H1 (cell line): ENCODE measurements around the gene ACER3. TPM values are rescaled to one million over a fixed set of nuclear protein-coding genes. Genes with fewer than 3 reads are reported as not detected.

Experiments
- CTCF ChIA-PET: fragments of 300-600 bp; sonication (Branson Sonifier 250); formaldehyde crosslinking; loops from one replicate; lab custom pipeline; 2021; ENCODE audit not compliant: partially characterized antibody; lab: Charles Lee
- POLR2A ChIA-PET: fragments of 300-600 bp; sonication (Branson Sonifier 250); formaldehyde crosslinking; loops from one replicate; lab custom pipeline; 2021; ENCODE audit warnings: inconsistent platforms; ENCODE audit not compliant: partially characterized antibody; lab: Charles Lee
- DNase-seq, 2 experiments: peaks; one replicate each; pipeline versions ENCODE4 v3.0.0 to v3.0.0-alpha.2; 2010 to 2022; ENCODE audit warnings: low spot score in 2 of 2, low read depth in 1 of 2, mixed read lengths in 1 of 2
- FAIRE-seq: peaks from 2 replicates; lab custom pipeline; 2011; peaks lifted over from hg19 to GRCh38; lab: Jason Lieb, UNC
- H2AFZ ChIP-seq: 2 replicates; pipeline ENCODE4 v1.8.1; 2012; ENCODE audit warnings: low read length, inconsistent platforms
- H2AK5ac ChIP-seq: 2 replicates; pipeline ENCODE4 v1.6.1; 2013; ENCODE audit warnings: low read depth, low read length
- H2BK120ac ChIP-seq: replicated peaks from 2 replicates; pipeline ENCODE3; 2013; ENCODE audit warnings: low read depth, low read length, inconsistent platforms
- H2BK12ac ChIP-seq: 2 replicates; pipeline ENCODE4 v1.6.1; 2013; ENCODE audit warnings: low read depth, low read length
- H2BK15ac ChIP-seq: 2 replicates; pipeline ENCODE4 v1.6.1; 2013; ENCODE audit warnings: low read length
- H2BK20ac ChIP-seq: 2 replicates; pipeline ENCODE4 v1.6.1; 2013; ENCODE audit warnings: low read length
- H2BK5ac ChIP-seq: 2 replicates; pipeline ENCODE4 v1.6.1; 2013; ENCODE audit warnings: low read depth, low read length
- H3K14ac ChIP-seq: 2 replicates; pipeline ENCODE4 v1.6.1; 2013; ENCODE audit warnings: inconsistent platforms; ENCODE audit not compliant: insufficient read length
- H3K18ac ChIP-seq: 2 replicates; pipeline ENCODE4 v1.6.1; 2013; ENCODE audit warnings: low read length; ENCODE audit errors: extremely low read depth
- H3K23ac ChIP-seq: 2 replicates; pipeline ENCODE4 v1.6.1; 2013; ENCODE audit warnings: inconsistent platforms; ENCODE audit not compliant: insufficient read length
- H3K23me2 ChIP-seq: 2 replicates; pipeline ENCODE4 v1.6.1; 2013; ENCODE audit warnings: low read depth, low read length
- H3K27ac ChIP-seq: 2 replicates; pipeline ENCODE4 v1.6.1; 2011; ENCODE audit warnings: low read depth, low read length, inconsistent platforms
- H3K27me3 ChIP-seq, 4 experiments: replicated peaks in 1 of 4; 1 replicate in 1 of 4; 2 replicates in 3 of 4; pipeline versions ENCODE4 v1.6.1 to v1.8.1; 2011 to 2013; ENCODE audit warnings: low read length in 3 of 4, mild to moderate bottlenecking in 3 of 4, inconsistent platforms in 2 of 4, mixed read lengths in 2 of 4, moderate library complexity in 1 of 4; ENCODE audit not compliant: control insufficient read depth in 3 of 4, insufficient read depth in 3 of 4; ENCODE audit errors: extremely low read depth in 1 of 4
- H3K36me3 ChIP-seq, 4 experiments: 2 replicates each; pipeline versions ENCODE4 v1.6.1 to v1.8.1; 2011 to 2013; ENCODE audit warnings: mild to moderate bottlenecking in 4 of 4, low read length in 3 of 4, moderate library complexity in 2 of 4, control low read depth in 1 of 4, inconsistent platforms in 1 of 4; ENCODE audit not compliant: insufficient read depth in 4 of 4, control insufficient read depth in 2 of 4
- H3K4ac ChIP-seq: replicated peaks from 2 replicates; pipeline ENCODE3; 2013; ENCODE audit warnings: low read length, low read depth, mixed read lengths, inconsistent platforms; ENCODE audit not compliant: insufficient read length
- H3K4me1 ChIP-seq, 4 experiments: replicated peaks in 1 of 4; 1 replicate in 1 of 4; 2 replicates in 3 of 4; pipeline versions ENCODE4 v1.6.1 to v1.8.1; 2011 to 2013; ENCODE audit warnings: low read length in 3 of 4, inconsistent platforms in 2 of 4, mixed read lengths in 1 of 4; ENCODE audit not compliant: insufficient read depth in 4 of 4, control insufficient read depth in 3 of 4
- H3K4me2 ChIP-seq, 2 experiments: 2 replicates each; pipeline versions ENCODE4 v1.6.1 to v1.8.1; 2011 to 2013; ENCODE audit warnings: low read depth in 2 of 2, low read length in 2 of 2, control low read depth in 1 of 2, inconsistent platforms in 1 of 2, mild to moderate bottlenecking in 1 of 2; ENCODE audit not compliant: insufficient read depth in 1 of 2
- H3K4me3 ChIP-seq, 4 experiments: fragments of 200-600, 300-600 bp in 1 of 4; sonication (generic), shearing (Covaris generic), sonication (Bioruptor Twin) in 1 of 4; 2 replicates each; pipeline versions ENCODE4 v1.5.1 to v1.8.1; 2011 to 2016; ENCODE audit warnings: low read length in 4 of 4, low read depth in 3 of 4, control low read depth in 2 of 4, inconsistent platforms in 2 of 4, mild to moderate bottlenecking in 2 of 4, mixed read lengths in 1 of 4, moderate library complexity in 1 of 4; ENCODE audit not compliant: insufficient read depth in 2 of 4; ENCODE audit errors: extremely low read depth in 1 of 4
- H3K56ac ChIP-seq: replicated peaks from 2 replicates; pipeline ENCODE3; 2013; ENCODE audit warnings: low read depth, mild to moderate bottlenecking, mixed read lengths, low read length, inconsistent platforms; ENCODE audit not compliant: insufficient read length
- H3K79me1 ChIP-seq: 2 replicates; pipeline ENCODE4 v1.6.1; 2013; ENCODE audit warnings: low read depth, low read length, control low read depth
- H3K79me2 ChIP-seq, 2 experiments: 2 replicates each; pipeline versions ENCODE4 v1.6.1 to v1.8.1; 2012 to 2013; ENCODE audit warnings: low read length in 2 of 2, mild to moderate bottlenecking in 2 of 2, inconsistent platforms in 1 of 2; ENCODE audit not compliant: insufficient read depth in 2 of 2, control insufficient read depth in 1 of 2
- H3K9ac ChIP-seq, 4 experiments: replicated peaks in 1 of 4; 1 replicate in 1 of 4; 2 replicates in 3 of 4; pipeline versions ENCODE4 v1.6.1 to v1.8.1; 2011 to 2013; ENCODE audit warnings: low read depth in 3 of 4, low read length in 3 of 4, control low read depth in 2 of 4, mild to moderate bottlenecking in 2 of 4, moderate library complexity in 2 of 4, inconsistent platforms in 1 of 4; ENCODE audit errors: extremely low read depth in 1 of 4
- H3K9me3 ChIP-seq, 2 experiments: 2 replicates each; pipeline versions ENCODE4 v1.6.1 to v1.8.1; 2012 to 2013; ENCODE audit warnings: mild to moderate bottlenecking in 2 of 2, moderate library complexity in 2 of 2, control low read depth in 1 of 2, inconsistent platforms in 1 of 2, low read depth in 1 of 2, low read length in 1 of 2, mixed read lengths in 1 of 2; ENCODE audit not compliant: insufficient read depth in 2 of 2
- H4K20me1 ChIP-seq, 2 experiments: replicated peaks in 1 of 2; 2 replicates each; pipeline versions ENCODE3 to v1.8.1; 2011 to 2013; ENCODE audit warnings: inconsistent platforms in 2 of 2, low read length in 2 of 2, mild to moderate bottlenecking in 1 of 2; ENCODE audit not compliant: insufficient read depth in 2 of 2, control insufficient read depth in 1 of 2
- H4K5ac ChIP-seq: 2 replicates; pipeline ENCODE4 v1.6.1; 2013; ENCODE audit warnings: low read length, low read depth, mixed read lengths, inconsistent platforms; ENCODE audit not compliant: insufficient read length
- H4K8ac ChIP-seq: 2 replicates; pipeline ENCODE4 v1.8.0; 2013; ENCODE audit warnings: mild to moderate bottlenecking, moderate library complexity, low read length, inconsistent platforms; ENCODE audit not compliant: insufficient read depth; ENCODE audit errors: extremely low read depth
- H4K91ac ChIP-seq: replicated peaks from 2 replicates; pipeline ENCODE3; 2013; ENCODE audit warnings: low read length, mixed read lengths, inconsistent platforms; ENCODE audit not compliant: insufficient read length
- NRF1 ChIP-seq: IDR thresholded peaks from 2 replicates; pipeline ENCODE4 v1.6.1; 2011; ENCODE audit warnings: mild to moderate bottlenecking, low read depth, low read length, improper control_type of control experiment
- WGBS, 2 experiments: shearing (Covaris generic) in 1 of 2; methylation state at CpG; one replicate each; pipeline versions ENCODE4 v1.1.6 to v1.1.7; 2013 to 2015; ENCODE audit warnings: low lambda C conversion rate in 2 of 2, mixed read lengths in 2 of 2, inconsistent platforms in 1 of 2, low coverage in 1 of 2, missing lambda C conversion rate in 1 of 2; ENCODE audit not compliant: insufficient replicate concordance in 2 of 2, insufficient coverage in 1 of 2, insufficient read length in 1 of 2; ENCODE audit errors: extremely low coverage in 1 of 2, missing lambda C conversion rate in 1 of 2; 5-methylcytosine and 5-hydroxymethylcytosine counted together
- polyA plus RNA-seq, 7 experiments: library from polyadenylated mRNA; depleted of rRNA in 3 of 7; stranded (reverse) in 5 of 7; unstranded in 2 of 7; fragments of >200 nt in 5 of 7; fragments of 200-250 nt in 2 of 7; gene quantifications; 1 replicate in 5 of 7; 2 replicates in 1 of 7; 4 replicates in 1 of 7; pipeline versions ENCODE4 v1.2.1 to v1.2.3, GENCODE V29; 2011 to 2013; ENCODE audit warnings: missing spikeins in 2 of 7, mixed read lengths in 2 of 7
- total RNA-seq: library from RNA; stranded (reverse); fragmentation: NEBNext Ultra II Directional; extraction: Animal tissue kit (Norgen Biotek cat#: 25700); gene quantifications from 2 replicates; pipeline ENCODE4 v1.2.1, GENCODE V29; 2021

The ACER3 gene
- total and polyA plus RNA-seq, 2 of the 8 experiments (the other 6 are each of a cell fraction or from before 2014, with no cell fraction given), result 5.7 to 16.2 TPM

- Histone ChIP-seq H3K9ac (no peak overlapping the region), H3K9me3 (peaks cover 0 to 8% of the 10 kb centered on the region in 2 experiments; a peak in 2 of 4 replicates), H3K23me2 (peaks cover 4% of the 10 kb centered on the region; the same call in 1 of the 2 replicates), H2AFZ (no peak overlapping the region), H3K18ac (no peak overlapping the region), H3K27me3 (peaks cover 14 to 35% (median 33%) of the 10 kb centered on the region in 4 experiments), H3K23ac (no peak overlapping the region), H4K5ac (no peak overlapping the region), H4K20me1 (no peaks in the 10 kb centered on the region), H4K8ac (no peak overlapping the region), H2BK5ac (no peak overlapping the region), H2BK20ac (no peak overlapping the region), H3K36me3 (peaks cover 0 to 6% (median 0%) of the 10 kb centered on the region in 4 experiments; a peak in 1 of 8 replicates), H2AK5ac (no peak overlapping the region), H2BK120ac (no peak overlapping the region), H4K91ac (no peak overlapping the region), H3K56ac (no peak overlapping the region), H3K27ac (no peak overlapping the region), H3K4ac (no peak overlapping the region), H3K4me1 (peaks cover 0 to 9% (median 4%) of the 10 kb centered on the region in 4 experiments; a peak in 6 of 7 replicates), H3K79me1 (no peaks in the 10 kb centered on the region), H3K14ac (no peak overlapping the region), H2BK12ac (no peak overlapping the region), H3K79me2 (no peaks in the 10 kb centered on the region), H3K4me2 (no peak overlapping the region), H2BK15ac (no peak overlapping the region), H3K4me3 (no peak overlapping the region)
- FAIRE-seq (no peak), DNase-seq (no peak)
- POLR2A ChIA-PET, result no interaction called here
- 90% methylated on average over 13 of the region's 13 CpGs; no CpG with 5 or more reads in 1 of the 2 experiments for WGBS, 2 experiments
- CTCF ChIA-PET, result interaction anchor here (0.6 to 4.0 kb wide), 19 partner anchors 9 to 317 kb away, joined by 3 to 40 read pairs (median 6); no protein-coding TSS in a partner anchor
- no peak for TF ChIP-seq NRF1
Observed at GRCh38 chr11:77040889-77041288, 180.2 kb downstream of the ACER3 start.
